ENCODE results near the gene WIPF3. TPM values are rescaled to one million over a fixed set of nuclear protein-coding genes. Genes with fewer than 3 reads are reported as not detected.

Gene WIPF3
- total and polyA plus RNA-seq, 2 donors (not counting 1 experiment from before 2014, with no cell fraction given) = not detected

DNA sequence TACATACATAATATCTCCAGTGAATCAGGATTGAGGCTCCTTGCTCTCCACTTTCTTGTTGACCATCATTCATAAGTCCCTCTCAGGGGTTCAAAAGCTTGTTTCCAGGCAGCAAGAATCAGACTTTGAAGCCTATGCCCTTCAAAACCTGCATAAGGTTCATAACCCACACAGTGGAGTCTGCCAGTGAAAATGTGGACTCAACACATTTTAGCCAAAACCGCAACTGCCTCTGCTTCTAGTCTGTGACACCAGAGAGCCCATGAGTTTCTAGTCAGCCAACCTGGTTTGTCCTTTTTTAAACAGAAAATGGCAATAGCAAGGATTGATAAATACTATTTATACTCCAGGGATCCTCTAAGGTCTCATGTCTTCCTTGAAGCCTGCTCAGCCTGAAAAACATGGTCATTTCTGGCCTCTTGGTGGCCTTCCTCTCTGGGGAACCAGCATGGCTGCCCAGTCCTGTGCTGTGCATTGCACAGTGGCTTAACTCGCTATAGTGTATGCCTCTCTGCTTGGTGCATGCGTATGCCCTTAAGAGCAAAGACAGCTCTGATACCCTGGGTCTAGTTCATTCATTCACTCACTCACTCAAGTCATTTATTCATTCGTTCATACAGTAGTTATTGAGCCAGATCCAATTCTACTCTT lies 67.5 kb downstream of the WIPF3 start:
- Mint-ChIP-seq H3K27ac (no peak overlapping the region), H3K4me1 (peaks cover 3% of the 10 kb centered on the region), H3K4me3 (no peak overlapping the region), H3K27me3 (peaks cover 26% of the 10 kb centered on the region), H3K9me3 (ENCODE audit: insufficient read depth) (no peaks in the 10 kb centered on the region)
- H3K9me3 ChIP-seq (ENCODE audit: control extremely low read depth in 1 of 3, control insufficient read depth in 2 of 3, insufficient read depth in 1 of 3, low read length in 2 of 3) = no peaks in the 10 kb centered on the region
- H3K79me2 ChIP-seq (ENCODE audit: control insufficient read depth, insufficient read depth, low read length) = no peaks in the 10 kb centered on the region
- CTCF ChIA-PET = interaction anchor here (0.6 kb wide), 1 partner anchor 1072 kb away, joined by 3 read pairs; no protein-coding TSS in a partner anchor
- H3K9ac ChIP-seq (ENCODE audit: low read length) = no peak overlapping the region
- TF ChIP-seq, protein P1, sequence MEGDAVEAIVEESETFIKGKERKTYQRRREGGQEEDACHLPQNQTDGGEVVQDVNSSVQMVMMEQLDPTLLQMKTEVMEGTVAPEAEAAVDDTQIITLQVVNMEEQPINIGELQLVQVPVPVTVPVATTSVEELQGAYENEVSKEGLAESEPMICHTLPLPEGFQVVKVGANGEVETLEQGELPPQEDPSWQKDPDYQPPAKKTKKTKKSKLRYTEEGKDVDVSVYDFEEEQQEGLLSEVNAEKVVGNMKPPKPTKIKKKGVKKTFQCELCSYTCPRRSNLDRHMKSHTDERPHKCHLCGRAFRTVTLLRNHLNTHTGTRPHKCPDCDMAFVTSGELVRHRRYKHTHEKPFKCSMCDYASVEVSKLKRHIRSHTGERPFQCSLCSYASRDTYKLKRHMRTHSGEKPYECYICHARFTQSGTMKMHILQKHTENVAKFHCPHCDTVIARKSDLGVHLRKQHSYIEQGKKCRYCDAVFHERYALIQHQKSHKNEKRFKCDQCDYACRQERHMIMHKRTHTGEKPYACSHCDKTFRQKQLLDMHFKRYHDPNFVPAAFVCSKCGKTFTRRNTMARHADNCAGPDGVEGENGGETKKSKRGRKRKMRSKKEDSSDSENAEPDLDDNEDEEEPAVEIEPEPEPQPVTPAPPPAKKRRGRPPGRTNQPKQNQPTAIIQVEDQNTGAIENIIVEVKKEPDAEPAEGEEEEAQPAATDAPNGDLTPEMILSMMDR (IDR thresholded peaks at IDR 0.05) = no peak
- no peak for TF ChIP-seq EZH2 (IDR thresholded peaks at IDR 0.05; ENCODE audit: borderline replicate concordance, insufficient read depth, low read depth, low read length, poor library complexity, severe bottlenecking)
- peaks cover 0 to 3% (median 0%) of the 10 kb centered on the region in 4 experiments for H3K27me3 ChIP-seq (replicated peaks in 1 of 4; ENCODE audit: control extremely low read depth in 1 of 4, control insufficient read depth in 3 of 4, insufficient read depth in 4 of 4, low read length in 3 of 4)
- H3K4me1 ChIP-seq (ENCODE audit: control insufficient read depth in 2 of 2, insufficient read depth in 2 of 2, low read length in 2 of 2) = no peaks in the 10 kb centered on the region
- DNase-seq (no peak), ATAC-seq (ENCODE audit: low read depth) (no peak)
- H3K36me3 ChIP-seq (replicated peaks in 1 of 2; ENCODE audit: control extremely low read depth in 1 of 2, control insufficient read depth in 1 of 2, extremely low read depth in 1 of 2, insufficient read depth in 2 of 2, low read length in 1 of 2) = no peaks in the 10 kb centered on the region
- no peak overlapping the region for H3K4me2 ChIP-seq (replicated peaks; ENCODE audit: low read depth, low read length, poor library complexity, severe bottlenecking)
- intact Hi-C loops (cut with micrococcal nuclease) = no loop called here
- WGBS (ENCODE audit: insufficient coverage) = 84% methylated on average over 3 of the region's 4 CpGs
- H2AFZ ChIP-seq (ENCODE audit: insufficient read depth, low read depth, low read length, poor library complexity, severe bottlenecking) = no peak overlapping the region
- H3K4me3 ChIP-seq (ENCODE audit: control extremely low read depth in 1 of 5, extremely low read depth in 1 of 5, insufficient read depth in 1 of 5, low read depth in 2 of 5, low read length in 4 of 5) = no peak overlapping the region
- POLR2A ChIA-PET = no interaction called here
- H3K27ac ChIP-seq (ENCODE audit: low read length in 2 of 2) = no peak overlapping the region
- H4K20me1 ChIP-seq (ENCODE audit: control insufficient read depth, insufficient read depth, low read length, poor library complexity, severe bottlenecking) = no peaks in the 10 kb centered on the region

DNA sequence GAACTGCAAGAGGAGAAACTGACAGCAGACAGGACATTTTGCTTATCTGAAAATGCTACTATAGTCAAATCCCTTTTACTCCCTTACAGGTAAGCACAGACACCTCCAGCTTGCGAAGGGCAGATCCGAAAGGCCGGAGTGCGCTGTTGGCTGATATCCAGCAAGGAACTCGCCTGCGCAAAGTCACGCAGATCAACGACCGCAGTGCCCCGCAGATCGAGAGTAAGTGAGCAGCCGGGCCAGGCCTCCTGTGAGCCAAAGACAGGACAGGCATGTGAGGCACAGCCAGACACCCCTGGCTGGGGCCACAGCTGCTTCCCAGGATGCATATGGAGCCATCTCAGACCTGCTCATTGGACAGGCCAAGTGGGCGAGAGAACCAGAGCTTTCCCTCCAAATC lies 69.4 kb downstream of the WIPF3 start:
- intact Hi-C loops (cut with micrococcal nuclease) = no loop called here

More for the DNA sequence above, 69.4 kb downstream of the WIPF3 start:
- H3K4me3 ChIP-seq (ENCODE audit: control extremely low read depth in 1 of 5, extremely low read depth in 1 of 5, insufficient read depth in 1 of 5, low read depth in 2 of 5, low read length in 4 of 5) = no peak overlapping the region
- no peaks in the 10 kb centered on the region for H3K4me1 ChIP-seq (ENCODE audit: control insufficient read depth in 2 of 2, insufficient read depth in 2 of 2, low read length in 2 of 2)
- Mint-ChIP-seq H3K27ac (no peak overlapping the region), H3K9me3 (ENCODE audit: insufficient read depth) (no peaks in the 10 kb centered on the region), H3K27me3 (peaks cover 29% of the 10 kb centered on the region), H3K4me3 (no peak overlapping the region), H3K4me1 (peaks cover 3% of the 10 kb centered on the region)
- 95% methylated on average over 13 of the region's 13 CpGs for WGBS (ENCODE audit: insufficient coverage)
- no peak overlapping the region for H3K4me2 ChIP-seq (replicated peaks; ENCODE audit: low read depth, low read length, poor library complexity, severe bottlenecking)
- no peak for TF ChIP-seq EZH2 (IDR thresholded peaks at IDR 0.05; ENCODE audit: borderline replicate concordance, insufficient read depth, low read depth, low read length, poor library complexity, severe bottlenecking)
- TF ChIP-seq, protein P1 (IDR thresholded peaks at IDR 0.05) = no peak
- H3K27me3 ChIP-seq (replicated peaks in 1 of 4; ENCODE audit: control extremely low read depth in 1 of 4, control insufficient read depth in 3 of 4, insufficient read depth in 4 of 4, low read length in 3 of 4) = peaks cover 0 to 3% (median 0%) of the 10 kb centered on the region in 4 experiments
- DNase-seq (no peak), ATAC-seq (ENCODE audit: low read depth) (no peak)
- H3K27ac ChIP-seq (ENCODE audit: low read length in 2 of 2) = no peak overlapping the region
- H2AFZ ChIP-seq (ENCODE audit: insufficient read depth, low read depth, low read length, poor library complexity, severe bottlenecking) = no peak overlapping the region
- H3K9ac ChIP-seq (ENCODE audit: low read length) = no peak overlapping the region
- H3K36me3 ChIP-seq (replicated peaks in 1 of 2; ENCODE audit: control extremely low read depth in 1 of 2, control insufficient read depth in 1 of 2, extremely low read depth in 1 of 2, insufficient read depth in 2 of 2, low read length in 1 of 2) = no peaks in the 10 kb centered on the region
- H4K20me1 ChIP-seq (ENCODE audit: control insufficient read depth, insufficient read depth, low read length, poor library complexity, severe bottlenecking) = no peaks in the 10 kb centered on the region
- CTCF ChIA-PET = interaction anchor here (1.0 to 5.9 kb wide), 4 partner anchors 46 to 690 kb away, joined by 3 to 128 read pairs (median 5); no protein-coding TSS in a partner anchor
- POLR2A ChIA-PET = no interaction called here
- H3K79me2 ChIP-seq (ENCODE audit: control insufficient read depth, insufficient read depth, low read length) = no peaks in the 10 kb centered on the region
- H3K9me3 ChIP-seq (ENCODE audit: control extremely low read depth in 1 of 3, control insufficient read depth in 2 of 3, insufficient read depth in 1 of 3, low read length in 2 of 3) = no peaks in the 10 kb centered on the region
